DMS53 (cell line): ENCODE results near the gene SORCS3.

Experiments
- DNase-seq: peaks from one replicate; lab custom pipeline; 2025; lab: John Stamatoyannopoulos, UW

The SORCS3 gene

GRCh38 chr10:105109164-105109563, 468.1 kb downstream of the SORCS3 start:
- no peak for DNase-seq

DNA sequence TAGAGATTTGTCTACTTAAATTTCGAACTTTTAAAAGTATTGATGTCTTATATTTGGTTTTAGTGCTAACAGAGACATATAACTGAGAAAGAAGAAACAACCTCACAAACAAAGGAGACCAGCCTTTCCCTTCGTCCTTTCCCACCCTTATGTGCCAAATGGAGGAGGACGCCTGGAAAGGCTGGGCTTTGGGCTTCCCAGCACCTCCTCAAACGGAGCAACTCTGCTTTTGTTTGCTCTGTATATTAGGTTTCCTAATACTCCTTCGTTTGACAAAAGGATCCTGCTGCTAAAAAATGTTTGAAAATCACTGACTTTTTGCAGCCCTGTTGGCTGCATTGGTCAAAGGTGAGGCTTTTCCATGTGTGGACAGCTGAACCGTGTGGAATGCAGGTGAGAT, 471.8 kb downstream of the SORCS3 start:
- no peak for DNase-seq

GRCh38 chr10:105113666-105114065, 472.6 kb downstream of the SORCS3 start:
- no peak for DNase-seq

- no peak for DNase-seq
These were observed 480.7 kb downstream of the SORCS3 start for GRCh38 chr10:105121743-105122142.

DNA sequence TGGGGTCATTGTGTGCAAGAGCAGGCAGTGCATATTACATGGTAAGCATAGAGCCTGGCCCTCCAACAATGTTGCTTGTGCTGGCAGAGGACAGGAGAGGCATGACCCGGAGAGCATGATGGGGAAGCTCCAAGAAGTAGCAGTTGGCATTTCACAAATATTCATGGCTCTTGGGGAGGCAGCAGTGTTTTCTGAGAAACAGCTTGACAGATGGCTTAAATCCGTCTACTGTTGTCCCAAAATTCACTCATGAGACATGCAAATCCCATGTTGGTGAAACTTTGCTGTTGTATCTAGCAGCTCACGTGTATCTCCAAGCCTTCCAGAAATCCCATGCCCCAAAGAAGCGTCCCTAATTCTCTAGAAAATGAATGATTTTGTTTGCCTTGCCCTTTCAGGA, 487.0 kb downstream of the SORCS3 start:
- DNase-seq = no peak

DNA sequence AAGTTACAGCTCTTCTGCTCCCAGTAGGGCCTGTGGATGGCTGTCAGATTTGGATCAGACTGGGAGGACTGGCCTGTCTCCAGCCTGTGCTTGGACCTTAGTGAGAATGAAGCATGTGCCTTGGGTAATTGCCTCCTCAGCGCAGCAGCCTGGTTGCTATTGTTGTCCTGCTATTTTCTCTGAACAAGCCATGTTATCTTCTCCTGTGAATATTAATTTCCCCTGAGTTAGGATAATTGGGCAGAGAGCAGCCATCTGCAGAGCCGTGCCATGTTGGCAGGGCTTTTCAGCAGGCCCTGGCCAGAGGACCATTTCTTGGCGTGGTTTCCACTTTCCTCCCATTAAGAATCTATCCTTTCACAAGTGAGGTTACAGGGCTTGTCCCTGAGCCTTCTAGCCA, 497.3 kb downstream of the SORCS3 start:
- no peak for DNase-seq

- no peak for DNase-seq
These were observed 498.3 kb downstream of the SORCS3 start for GRCh38 chr10:105139363-105139896.

GRCh38 chr10:105140600-105140999, 499.5 kb downstream of the SORCS3 start:
- no peak for DNase-seq

GRCh38 chr10:105145711-105146110, 504.6 kb downstream of the SORCS3 start:
- no peak for DNase-seq

DNA sequence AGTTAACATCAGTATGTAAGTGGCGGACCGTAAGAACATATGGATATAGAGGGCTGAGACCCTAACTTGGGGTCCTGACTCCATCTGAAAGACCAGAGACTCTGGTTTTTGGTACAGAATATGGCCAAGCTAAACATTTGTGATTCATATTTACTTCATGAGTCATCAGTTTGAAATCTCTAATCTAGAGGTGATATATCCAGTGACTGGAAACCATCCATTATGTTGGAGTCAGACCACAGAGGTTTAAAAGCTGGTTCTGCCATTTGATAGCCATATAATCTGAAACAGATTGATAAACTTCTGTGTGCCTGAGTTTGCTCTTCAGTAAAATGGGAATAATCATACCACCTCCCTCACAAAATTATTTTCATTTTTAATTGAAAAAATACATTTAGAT, 505.3 kb downstream of the SORCS3 start:
- DNase-seq = no peak

- no peak for DNase-seq
These were observed 507.4 kb downstream of the SORCS3 start for GRCh38 chr10:105148456-105148855.

DNA sequence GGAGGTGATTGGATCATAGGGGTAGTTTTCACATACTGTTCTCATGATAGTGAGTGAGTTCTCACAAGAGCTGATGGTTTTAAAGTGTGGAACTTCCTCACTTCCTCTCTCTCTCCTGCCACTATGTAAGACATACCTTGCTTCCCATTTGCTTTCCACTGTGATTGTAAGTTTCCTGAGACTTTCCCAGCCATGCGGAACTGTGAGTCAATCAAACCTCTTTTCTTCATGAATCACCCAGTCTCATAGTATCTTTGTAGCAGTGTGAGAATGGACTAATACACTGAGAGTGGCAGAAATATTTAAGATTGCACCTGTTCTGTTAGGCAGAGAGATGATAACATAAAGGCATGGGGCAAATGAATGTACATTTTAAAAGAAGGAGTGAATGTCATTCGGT, 507.8 kb downstream of the SORCS3 start:
- DNase-seq = no peak

- DNase-seq = no peak
These were observed 508.3 kb downstream of the SORCS3 start for GRCh38 chr10:105149371-105149891.

DNA sequence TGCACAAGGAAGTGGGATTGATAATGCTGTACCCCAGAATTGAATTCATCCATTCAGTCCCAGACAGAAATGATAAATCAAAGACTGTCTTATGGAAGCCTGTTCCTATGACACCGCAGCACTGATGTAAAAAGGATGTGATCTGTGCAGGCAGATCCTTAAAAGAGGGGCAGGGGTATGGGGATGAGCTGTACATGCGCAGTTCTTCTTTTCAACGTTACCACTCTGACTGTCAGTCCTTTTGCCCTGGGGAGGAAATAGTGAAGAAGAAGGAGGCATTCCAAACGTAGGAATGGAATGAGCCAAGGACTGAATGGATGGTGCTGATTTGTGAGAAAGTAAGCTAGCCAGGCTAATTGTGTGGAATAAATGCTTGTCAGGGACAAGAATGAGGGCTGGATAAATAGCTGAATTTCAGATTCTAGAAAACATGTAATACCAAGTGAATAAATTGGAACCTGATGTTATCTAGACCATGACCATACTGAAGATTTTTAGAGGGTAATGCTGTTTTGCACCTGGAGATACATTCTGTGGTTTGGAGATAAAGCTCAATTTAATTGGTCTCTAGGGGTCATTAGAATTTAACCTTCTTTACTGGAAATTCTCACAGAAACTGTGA, 509.3 kb downstream of the SORCS3 start:
- no peak for DNase-seq

GRCh38 chr10:105154736-105155135, 513.6 kb downstream of the SORCS3 start:
- no peak for DNase-seq

- no peak for DNase-seq
These were observed 518.2 kb downstream of the SORCS3 start for GRCh38 chr10:105159268-105159667.

DNA sequence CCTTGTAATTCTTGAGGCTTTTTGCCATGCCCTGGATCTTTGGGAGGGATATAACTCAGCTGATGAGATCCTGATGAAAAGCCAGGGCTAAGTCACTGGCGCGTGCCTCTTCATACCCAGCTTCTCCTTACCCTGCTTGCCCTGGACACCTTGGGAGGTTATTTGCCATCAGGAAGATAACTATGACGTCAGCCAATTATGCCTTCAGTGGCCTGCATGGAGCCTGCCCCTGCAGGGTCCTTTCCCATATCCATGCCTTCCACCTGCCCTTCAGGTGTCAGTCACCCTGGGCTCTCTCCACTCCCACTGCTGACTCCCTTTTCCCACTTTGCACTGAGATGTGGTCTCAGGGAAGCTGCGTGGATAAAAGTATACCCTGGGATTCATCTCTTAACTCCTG, 520.1 kb downstream of the SORCS3 start:
- DNase-seq = no peak

GRCh38 chr10:105161767-105162166, 520.7 kb downstream of the SORCS3 start:
- DNase-seq = no peak

DNA sequence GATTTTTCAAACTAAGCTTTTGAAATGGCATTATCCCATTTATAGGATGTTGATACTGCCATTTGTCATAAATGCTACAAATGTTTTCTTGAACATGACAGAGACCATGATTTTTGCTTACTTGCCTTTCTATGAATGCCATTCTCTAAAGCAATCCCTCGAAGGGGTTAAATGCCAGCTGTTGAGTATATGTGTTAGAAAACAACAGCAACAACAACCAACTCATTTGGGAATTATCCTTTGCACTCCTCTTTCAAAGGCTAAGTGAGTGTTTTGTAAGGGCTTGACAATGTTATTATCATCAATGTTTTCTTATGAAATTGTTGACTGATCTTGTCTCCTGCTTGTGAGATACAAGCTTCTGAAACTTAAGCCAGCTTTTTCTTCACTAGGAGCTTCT, 529.4 kb downstream of the SORCS3 start:
- no peak for DNase-seq

GRCh38 chr10:105171945-105172344, 530.9 kb downstream of the SORCS3 start:
- no peak for DNase-seq

DNA sequence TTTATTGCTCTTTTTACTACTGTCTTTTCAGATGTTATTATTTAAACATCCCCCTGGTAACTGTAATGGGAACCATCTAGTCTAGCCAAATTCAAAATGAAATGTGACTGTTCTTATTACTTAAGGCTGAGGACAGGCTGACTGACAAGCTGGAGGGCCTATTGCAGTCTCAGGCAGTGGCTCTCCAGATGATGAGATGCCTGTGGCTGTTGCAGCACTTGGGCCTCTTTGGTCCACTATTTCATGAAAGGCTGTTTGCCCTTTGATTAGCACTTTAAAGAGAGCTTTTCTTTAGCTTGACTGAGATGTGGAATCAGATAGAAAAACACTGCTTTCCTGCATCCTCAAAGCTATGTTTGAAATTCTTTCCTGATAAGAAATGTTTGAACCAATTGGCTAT, 540.5 kb downstream of the SORCS3 start:
- no peak for DNase-seq

DNA sequence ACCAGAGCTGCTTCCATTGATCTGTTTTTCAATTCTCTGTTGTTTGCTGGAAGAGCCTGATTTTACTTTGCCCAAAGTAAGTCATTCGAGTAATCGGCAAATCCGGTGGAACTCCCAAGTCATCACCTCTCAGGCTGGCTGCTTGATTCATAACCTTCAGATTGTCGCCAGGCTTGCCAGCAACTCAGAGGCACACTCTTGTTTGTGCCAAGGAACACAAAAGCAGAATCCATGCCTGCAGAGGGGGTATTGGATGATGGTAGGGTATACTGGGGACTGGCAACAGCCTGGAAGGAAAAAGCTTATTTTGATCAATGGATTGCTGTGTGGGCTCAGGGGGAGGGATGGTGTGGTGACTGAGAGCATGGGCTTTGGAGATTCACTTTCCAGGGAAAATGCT, 542.4 kb downstream of the SORCS3 start:
- no peak for DNase-seq

- no peak for DNase-seq
These were observed 544.1 kb downstream of the SORCS3 start for GRCh38 chr10:105185161-105185560.

GRCh38 chr10:105187243-105187642, 546.2 kb downstream of the SORCS3 start:
- no peak for DNase-seq
